ENCODE data around the gene NCAM2.

Gene NCAM2

GRCh38 chr21:21508859-21509258 is 510.6 kb downstream of the NCAM2 start:
- no peak for DNase-seq (ENCODE audit: low read depth)
- no peak overlapping the region for H3K4me3 ChIP-seq (ENCODE audit: low read depth, low read length)
- no peak for TF ChIP-seq CTCF (IDR thresholded peaks at IDR 0.05; ENCODE audit: low read depth, low read length, missing control alignments)

- no peak for TF ChIP-seq CTCF (IDR thresholded peaks at IDR 0.05; ENCODE audit: low read depth, low read length, missing control alignments)
- H3K4me3 ChIP-seq (ENCODE audit: low read depth, low read length): no peak overlapping the region
- no peak for DNase-seq (ENCODE audit: low read depth)
Observed at GRCh38 chr21:21530680-21531079, 532.5 kb downstream of the NCAM2 start.

GRCh38 chr21:21547368-21547953 is 549.3 kb downstream of the NCAM2 start:
- no peak for DNase-seq (ENCODE audit: low read depth)
- no peak overlapping the region for H3K4me3 ChIP-seq (ENCODE audit: low read depth, low read length)
- no peak for TF ChIP-seq CTCF (IDR thresholded peaks at IDR 0.05; ENCODE audit: low read depth, low read length, missing control alignments)

- TF ChIP-seq CTCF (IDR thresholded peaks at IDR 0.05; ENCODE audit: low read depth, low read length, missing control alignments): no peak
Observed at GRCh38 chr21:21559285-21560045, 561.3 kb downstream of the NCAM2 start.

More at GRCh38 chr21:21559285-21560045, 561.3 kb downstream of the NCAM2 start:
- DNase-seq (ENCODE audit: low read depth): no peak
- no peak overlapping the region for H3K4me3 ChIP-seq (ENCODE audit: low read depth, low read length)
